ENCODE results near the gene CDK14.
A peak's percentile ranks its signal among the peaks of the same experiment; 100 is the strongest.
"Not testable (repeated sequence)": the region's sequence is repeated elsewhere in the genome, so short reads cannot be mapped to it uniquely, and the experiment has no call there.

CDK14 gene

DNA sequence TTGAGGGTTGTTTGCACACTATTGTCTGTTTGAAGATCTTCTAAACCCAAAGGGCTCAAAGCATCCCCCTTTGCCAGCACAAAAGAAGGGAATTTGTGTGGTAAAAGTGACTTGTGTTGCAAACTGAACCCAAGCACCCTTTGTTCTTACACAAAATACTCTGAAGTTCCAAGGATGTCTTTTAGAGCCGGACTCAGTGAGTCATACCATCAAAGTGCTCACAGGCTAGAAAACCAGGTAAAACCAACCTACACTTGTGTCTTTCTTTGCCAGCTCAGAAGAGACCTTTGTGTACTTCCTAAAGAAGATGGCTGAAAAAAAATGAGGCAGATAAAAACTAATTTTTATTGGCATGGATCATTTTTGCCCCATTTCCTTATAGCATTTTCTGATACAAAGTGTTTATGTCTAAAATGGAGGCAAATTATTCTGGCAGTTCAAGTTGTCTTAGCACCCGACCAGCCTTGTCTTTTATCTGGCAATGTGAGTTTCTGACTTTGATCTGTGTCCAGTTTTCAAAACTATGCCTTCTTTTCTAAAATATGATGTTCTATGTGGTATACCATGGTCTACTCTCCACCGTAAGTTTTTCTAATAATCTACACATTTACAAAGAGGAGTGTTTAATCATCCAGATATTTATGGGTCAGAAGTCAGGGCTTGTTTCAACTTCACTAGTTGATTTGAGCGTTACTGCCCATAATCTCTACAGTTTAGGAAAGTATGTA lies 539.7 kb downstream of the CDK14 start:
- DNase-seq: no peak

DNA sequence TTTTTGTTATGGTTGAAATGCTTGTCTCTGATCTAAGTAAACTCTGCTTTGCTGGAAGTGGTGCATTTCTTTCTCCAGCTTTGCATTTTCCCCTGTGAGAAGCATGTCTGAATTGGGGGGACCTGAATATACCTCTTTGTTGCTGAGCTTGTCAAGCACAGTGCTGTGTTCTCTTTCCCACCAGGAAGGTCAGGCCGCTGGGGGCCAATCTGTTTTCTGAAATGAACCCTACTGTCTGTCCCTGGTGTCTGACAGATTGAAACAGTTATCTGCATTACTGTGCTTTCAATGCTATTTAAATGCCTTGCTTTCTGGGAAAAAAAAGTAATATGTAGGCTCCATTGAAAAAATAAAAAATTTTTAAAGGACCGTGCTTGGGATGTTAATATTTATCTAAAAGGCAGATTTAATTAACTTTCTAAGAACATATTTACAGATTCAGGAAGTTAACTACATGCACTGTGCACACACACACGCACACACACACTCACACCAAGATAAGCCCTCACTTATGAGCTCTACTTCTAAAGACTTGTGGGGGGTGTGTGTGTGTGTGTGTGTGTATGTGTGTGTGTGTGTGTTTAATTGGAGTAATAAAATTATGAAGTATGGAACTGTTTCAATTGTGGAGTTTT lies 541.1 kb downstream of the CDK14 start:
- no peak for DNase-seq

DNA sequence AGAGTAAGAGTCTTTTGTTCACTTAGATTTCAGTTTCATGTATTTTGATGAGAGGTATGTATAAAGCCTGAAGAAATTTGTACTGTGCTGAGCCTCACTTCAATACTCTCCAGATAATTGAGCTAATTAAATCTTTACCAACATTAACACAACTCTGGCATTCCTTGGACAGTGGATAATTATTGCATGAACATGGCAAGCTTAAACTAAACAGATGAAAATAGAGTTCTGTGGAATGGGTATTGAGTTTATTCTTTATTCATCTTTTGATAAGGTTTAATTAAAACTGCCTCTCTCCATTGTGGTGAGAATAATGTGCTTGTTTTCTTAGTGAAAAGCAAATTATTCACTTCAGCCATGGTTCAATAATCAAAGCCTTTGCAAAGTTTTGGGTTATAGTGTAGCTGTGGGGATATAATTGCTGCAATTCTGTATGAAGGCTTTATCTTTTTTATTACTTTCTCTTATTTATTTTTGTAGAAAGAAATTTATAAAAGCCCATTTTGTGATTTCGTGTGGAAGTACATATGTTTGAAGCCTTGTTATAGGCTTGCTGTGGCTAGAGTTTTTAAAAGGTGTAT lies 541.8 kb downstream of the CDK14 start:
- DNase-seq: no peak

DNA sequence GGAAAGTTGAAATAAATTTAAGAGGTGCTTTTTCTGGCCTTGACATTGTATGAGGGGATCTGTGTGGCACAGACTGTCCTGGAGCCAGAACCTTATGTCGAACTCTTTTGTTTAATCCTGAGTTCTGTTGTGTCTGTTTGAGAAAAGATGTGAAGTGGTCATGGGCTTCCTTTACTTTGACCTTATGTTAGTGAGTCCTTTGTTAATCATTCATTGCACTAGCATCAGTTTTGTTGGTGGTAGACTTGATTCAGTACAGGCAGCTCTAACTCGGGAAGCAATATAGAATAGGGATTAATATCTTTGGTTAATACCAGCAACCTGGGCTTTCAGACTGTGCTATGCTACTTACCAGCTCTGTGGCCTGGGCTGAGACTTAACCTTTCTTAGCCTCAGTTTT lies 544.2 kb downstream of the CDK14 start:
- DNase-seq: no peak

DNA sequence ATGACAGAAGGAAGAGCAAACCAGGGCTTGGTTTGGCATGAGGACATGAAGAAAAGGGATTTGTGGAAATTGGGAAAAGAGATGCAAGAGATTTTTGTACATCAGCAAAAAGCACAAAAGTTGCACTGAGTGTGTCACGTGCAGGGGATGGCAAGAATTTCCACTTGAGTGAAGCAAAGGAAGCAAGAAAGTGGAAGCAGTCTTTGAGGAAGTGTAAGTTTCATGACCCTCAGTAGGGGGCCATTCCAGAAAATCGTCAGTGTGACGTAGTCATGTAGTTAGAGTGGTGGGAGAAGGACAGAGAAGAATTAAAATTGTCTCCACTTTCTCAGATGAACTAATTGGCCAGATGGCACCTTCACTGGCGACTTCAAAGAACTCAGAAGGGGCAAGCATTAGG lies 544.9 kb downstream of the CDK14 start:
- DNase-seq: peak; percentile 10

DNA sequence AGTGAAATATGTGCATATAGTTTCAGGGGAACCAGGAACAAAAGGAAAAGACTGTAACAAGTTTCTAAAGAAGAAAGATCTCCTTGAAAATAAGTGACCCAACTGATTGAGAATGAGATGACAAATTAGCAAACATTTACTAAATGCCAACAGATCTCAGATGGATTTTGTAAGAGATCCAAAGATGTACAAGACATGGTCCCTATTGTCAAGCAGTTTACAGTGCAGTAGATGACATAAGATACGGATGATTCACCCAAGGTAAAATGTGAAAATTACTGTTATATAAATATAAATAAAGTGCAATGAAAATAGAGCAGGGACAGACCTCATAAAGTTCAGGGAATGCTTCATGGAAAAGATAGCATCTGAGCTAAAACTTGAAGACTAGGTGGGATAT lies 546.6 kb downstream of the CDK14 start:
- no peak for DNase-seq

DNA sequence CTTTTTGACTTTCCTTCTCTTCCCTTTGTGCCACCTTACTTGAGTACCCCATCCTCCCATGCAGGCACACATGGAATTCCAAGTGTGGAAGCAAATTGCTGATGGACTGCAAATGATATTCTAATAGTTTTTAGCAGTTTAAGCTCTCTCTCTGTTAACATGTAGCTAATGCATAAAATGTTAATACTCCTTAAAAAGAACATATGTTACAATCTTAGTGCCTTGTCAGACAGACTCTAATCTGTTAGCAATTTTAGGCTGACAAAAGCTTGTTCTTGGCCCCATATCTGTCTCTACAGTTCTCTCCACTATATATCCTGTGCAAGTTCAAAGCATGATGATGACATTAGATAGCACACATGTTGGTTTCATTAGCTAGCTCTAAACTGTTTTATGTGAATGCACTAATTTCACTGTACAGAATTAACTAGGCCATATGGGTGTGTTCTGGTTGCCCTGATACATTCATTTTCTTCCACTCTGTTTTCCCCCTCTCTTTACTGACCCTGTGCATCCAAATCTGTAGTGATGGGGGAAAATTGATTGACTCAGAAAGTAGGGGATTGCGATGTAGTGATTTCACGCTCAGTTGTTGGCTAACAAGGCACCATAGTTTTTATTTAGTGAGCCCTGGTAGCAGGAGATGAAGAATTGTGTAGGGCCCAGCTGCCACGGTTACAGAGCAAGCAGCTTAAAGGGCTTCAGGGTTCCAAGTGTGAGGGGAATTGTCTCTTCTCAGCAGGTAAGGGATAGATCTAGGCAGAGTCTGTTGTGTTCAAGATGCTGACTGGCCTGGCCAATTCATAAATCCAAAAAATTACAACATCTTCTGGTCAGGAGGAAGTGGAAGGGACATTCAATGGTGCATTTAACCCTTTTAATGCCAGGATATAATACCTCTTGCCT lies 553.5 kb downstream of the CDK14 start:
- peak; percentile 25 for DNase-seq

DNA sequence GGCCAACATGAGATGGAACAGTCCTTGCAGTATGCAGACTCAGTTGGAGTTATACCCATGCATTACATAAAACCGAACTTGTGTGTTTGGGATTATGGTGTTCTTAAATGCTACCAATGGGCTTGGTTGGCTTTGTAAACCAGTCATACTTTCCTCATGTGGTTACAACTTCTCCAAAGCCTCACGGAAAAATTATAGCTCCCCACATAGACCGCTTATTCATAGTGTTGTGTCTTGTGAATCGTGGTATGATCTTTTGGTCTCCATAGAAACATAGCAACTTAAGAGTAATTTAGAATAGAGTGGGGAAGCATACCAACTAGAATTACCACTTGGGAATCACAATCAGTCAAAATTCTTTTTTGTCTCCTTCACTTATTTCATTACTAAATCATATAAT lies 555.8 kb downstream of the CDK14 start:
- peak; percentile 55 for DNase-seq

DNA sequence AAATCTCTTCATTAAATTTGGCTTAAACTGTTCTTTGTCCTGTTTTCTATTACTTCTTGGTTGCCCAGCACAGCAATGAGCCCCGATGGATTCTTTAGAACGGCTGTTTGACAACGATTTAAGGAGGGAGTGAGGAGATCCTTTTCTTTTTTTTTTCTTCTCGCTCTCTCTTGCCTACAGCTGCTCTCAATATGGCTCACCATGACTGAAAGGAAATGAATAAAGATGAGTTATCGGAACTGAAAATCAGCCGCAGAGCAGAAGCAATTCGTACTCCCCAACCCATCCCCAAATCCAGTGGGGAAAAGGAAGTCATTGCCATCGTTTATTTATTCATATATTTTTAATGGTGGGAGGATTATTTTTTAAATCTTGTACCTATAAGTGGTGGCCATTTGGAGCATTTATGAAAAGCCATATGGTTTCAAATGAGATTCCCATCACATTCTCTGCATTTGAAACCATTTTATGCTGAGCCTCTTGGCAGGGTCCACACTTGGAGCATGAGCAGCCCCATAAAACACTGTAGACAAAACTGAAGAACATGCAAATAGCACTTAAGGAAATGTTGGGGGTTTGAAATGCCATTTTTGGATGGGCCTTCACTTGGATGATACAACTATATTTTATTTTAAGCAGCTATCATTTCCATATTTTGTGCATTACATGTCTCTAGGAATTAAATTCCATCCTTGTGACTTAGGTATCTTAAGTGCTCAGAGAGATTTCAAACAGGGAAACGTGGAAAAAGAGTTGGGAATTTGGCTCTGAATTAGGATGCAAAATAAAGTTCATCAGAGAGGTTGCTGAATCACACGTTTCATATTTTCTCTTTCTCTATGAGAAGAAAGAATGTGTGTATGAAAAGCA lies 560.4 kb downstream of the CDK14 start:
- DNase-seq: peak; percentile 84

DNA sequence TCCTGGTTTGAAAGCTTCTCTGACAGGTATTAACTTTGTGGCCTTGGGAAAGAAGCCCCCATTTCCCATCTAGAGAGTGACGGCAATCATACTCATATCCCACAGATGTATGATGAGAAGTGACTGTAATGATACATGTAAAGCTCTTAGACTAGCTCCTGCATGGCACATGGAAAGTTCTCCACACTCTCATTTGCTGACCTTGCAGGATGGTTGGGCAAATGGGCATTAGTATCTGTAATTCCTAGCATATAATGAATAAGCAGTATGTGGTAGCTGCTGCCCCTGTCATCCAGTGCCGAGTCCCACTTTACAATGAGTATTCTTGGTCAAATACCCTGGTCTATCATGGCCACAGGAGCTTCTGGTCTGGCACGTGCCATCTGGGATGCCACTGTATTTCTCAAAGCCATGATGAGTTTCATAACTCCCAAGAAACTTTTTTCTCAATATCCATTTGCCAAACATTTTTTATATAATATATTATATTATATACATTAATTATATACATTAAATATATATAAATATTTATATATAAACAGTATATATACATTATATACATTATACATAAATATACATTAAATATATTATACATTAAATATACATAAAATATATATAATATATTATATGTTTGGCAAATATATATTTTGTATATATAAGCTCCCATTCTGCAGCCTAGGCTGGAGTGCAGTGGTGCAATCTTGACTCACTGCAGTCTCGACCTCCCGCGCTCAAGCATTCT lies 561.6 kb downstream of the CDK14 start:
- DNase-seq: no peak

DNA sequence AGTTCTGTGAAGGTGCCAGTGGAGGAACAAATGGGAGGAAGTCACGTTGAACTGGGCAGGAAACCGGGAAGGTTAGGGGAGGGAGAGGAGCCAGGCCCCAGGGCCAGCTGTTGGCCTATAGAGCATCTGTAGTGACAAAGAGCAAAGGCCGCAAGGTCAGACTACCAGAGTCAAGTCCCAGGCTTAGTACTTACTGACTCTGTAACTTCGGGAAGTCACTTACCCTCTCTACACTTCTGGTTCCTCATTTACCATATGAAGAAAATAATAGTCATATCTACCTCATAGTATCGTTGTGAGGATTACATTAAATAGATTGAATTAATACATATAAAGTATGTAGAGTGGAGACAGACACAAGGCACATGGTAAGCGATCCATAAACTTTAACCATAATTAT lies 566.3 kb downstream of the CDK14 start:
- no peak for DNase-seq

DNA sequence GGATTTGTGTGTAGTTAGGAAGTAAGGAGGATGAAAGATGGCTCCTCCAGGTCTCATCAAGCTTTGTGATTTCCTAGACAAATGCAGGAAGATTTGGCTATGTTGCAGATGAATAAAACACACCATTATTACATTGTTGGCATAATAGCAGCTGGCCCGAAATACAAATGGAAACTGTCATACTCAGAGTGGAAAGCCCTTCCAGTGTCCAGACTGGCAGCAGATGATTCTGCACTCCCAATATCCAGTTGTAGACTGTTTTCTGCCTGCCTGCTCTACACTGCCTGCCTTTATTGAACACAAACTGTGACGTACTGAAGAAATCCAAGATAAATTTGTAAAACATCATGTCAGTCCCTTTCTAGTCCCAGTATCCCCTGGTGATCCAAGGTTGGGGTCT lies 568.4 kb downstream of the CDK14 start:
- no peak for DNase-seq

DNA sequence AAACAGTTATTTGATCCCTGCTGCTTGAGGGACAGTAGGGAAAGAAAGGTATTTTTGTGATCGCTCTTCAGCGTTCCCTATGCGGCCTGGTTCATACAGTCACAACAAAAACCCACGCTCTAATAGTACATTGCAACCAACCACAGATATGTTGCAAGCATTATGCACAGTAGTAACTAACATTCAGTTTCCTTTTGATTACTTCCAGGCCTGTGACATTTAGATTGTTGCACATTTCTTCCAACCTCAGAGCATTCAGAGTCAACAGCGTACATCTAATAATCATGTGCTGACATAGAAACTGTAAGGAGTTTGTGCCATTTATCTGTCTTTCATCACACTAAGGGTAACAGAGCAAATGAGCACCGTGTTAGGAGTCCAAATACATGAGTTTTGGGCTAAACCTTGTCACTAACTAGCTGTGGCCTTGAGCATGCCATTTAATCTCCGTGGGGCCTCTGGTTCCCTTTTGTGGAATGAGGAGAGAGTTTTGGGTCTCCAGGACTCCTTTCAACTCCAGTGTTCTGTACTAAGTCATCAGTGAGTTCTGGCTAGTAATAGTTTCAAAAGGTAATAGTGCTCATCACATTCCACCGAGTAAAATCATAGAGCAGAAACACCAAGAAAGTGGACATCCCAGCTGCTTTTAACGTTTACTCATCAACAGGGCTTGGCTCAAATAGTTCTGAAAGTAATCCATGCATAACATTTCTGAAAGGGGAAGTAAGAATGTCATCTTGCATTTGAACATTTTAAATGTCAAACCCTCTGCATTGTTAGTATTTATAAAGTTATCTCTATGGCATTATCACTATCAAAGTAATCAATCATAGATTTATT lies 569.1 kb downstream of the CDK14 start:
- DNase-seq: peak; percentile 94

DNA sequence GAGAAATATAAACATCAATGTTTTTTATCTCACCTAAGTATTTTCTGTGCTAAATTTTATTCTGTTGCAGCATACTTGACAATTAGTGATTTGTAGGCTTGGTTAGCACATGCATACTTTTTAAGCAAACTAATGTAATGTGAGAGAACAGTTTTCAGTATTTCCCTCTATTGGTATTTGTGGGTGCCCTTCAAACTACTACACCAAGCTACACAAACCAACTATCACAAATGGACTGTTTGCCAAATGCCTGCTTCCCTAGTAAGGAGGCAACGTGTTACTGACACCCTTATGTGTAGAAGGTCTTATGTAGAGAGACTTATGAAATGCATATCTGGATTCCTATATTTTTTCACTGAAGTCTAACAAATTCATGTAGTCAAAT lies 569.7 kb downstream of the CDK14 start:
- DNase-seq: peak; percentile 48

DNA sequence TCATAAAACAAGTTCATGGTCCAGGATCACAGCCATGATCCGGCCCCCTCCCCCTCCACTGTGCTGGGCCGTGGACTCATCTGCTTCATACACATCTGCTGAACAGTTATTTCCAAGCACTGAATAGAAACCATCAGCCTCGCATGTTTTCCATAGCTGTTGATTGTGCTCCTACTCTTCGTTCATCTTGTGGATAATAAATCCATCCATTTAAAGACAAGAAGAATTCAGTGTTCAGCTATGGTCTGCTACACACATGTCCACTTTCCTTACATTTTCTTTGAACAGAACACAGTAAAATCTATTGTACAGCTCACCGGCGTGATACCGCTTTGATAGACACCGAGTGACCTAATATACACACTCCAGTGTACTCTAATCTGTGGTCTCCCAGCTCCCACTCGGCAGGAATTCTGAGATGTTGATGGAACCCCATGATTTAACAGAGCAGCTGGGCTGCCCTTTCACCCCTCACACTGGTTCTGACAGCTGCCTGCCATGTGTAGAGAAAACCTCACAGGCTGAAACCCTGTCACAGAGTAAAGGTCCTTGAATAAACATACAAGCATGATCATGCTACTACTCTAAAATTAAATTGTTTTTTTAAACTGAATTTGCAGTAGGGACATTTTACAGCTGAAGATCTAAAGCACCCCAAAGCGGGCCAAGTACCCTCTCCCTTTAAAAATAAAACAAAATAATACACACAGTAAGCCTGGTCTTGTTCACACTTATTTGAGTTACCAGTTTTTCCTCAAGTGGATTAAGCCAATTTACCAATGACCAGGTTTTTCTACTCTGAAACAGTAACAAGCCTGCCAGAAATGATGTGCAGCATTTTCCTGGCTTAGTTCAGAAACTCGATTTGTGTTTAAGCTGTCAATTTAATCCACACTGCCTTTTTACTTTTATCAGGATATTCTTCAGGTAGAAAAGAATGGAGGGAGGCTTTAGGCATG lies 573.0 kb downstream of the CDK14 start:
- DNase-seq: peak; percentile 39

DNA sequence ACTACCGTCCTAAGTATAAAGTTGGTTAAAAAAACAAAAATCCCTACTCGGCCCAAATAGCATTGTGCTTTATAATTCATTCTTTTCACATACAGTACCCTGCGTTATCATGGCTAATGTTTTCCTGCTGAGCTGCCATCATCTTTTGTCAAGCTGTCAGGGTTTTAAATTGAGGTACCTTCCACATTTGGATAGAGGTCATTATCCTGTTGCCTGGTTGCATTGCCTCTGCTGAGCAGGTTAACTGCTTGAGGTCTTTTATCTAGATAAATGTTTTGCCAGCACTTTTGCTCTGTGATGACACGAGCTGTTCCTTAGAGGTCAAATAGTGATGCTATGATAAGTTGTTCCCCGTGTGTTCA lies 573.7 kb downstream of the CDK14 start:
- no peak for DNase-seq

DNA sequence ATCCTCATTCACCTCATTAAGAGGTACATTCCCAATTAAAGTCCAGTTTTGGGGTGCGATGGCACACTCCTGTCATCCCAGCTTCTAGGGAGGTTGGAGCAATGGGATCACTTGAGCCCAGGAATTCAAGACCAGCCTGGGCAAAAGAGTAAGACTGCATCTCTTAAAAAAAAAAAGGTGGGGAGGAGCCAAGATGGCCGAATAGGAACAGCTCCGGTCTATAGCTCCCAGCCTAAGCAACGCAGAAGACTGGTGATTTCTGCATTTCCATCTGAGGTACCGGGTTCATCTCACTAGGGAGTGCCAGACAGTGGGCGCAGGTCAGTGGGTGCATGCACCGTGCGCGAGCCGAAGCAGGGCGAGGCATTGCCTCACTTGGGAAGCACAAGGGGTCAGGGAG lies 577.1 kb downstream of the CDK14 start:
- DNase-seq: not testable (repeated sequence)

DNA sequence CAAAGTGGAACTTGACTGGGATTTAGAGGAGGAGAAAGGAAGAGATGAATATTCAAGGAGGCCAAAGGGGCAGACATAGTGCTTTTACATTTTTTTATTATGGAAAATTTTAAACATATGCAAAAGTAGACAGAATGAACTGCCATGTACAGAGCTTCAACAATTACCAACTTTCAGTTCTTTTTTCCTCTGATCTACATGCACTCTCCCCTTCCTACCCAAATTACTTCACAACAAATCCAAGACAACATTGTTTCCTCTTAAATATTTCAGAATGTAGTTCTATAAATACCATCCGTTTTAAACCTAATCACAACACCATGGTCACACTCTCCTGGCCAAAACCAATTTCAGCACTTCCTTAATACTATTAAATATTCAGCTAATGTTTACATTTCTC lies 584.6 kb downstream of the CDK14 start:
- no peak for DNase-seq

DNA sequence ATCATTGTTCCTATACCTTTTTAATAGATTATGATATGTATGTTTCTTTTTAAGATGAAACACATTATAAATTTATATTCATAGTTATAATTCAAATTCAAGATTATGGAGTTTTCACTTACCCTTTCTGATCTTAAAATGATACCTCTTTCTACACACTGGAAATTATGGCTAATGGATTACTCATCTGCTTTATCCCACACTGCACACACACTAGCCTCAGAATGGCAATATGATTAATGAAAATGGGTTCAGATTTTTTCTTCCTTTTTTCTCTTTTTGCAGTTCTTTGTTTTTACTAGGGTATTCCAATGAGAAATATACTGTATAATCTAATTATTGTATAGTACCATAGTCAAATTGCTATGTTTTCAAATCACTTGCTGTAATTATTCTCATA lies 585.8 kb downstream of the CDK14 start:
- peak; percentile 46 for DNase-seq

All from fibroblast of skin of right biceps (primary cell).